Measurements from ENCODE around the gene ABCA1.

The ABCA1 gene

GRCh38 chr9:104875897-104876296 lies 52.1 kb downstream of the ABCA1 start:
- Histone ChIP-seq H3K23ac (ENCODE audit: low read depth, low read length, poor library complexity) (no peak overlapping the region), H2BK15ac (ENCODE audit: low read length) (no peak overlapping the region), H2BK5ac (ENCODE audit: low read length) (no peak overlapping the region), H3K4ac (ENCODE audit: low read length) (no peak overlapping the region), H3K18ac (ENCODE audit: low read length) (no peak overlapping the region), H3K36me3 (replicated peaks in 1 of 2; ENCODE audit: control insufficient read depth in 2 of 2, insufficient read depth in 2 of 2, low read length in 2 of 2) (peaks cover 11 to 79% of the 10 kb centered on the region in 2 donors), H3K27ac (replicated peaks; ENCODE audit: low read length) (no peak overlapping the region), H3K4me3 (ENCODE audit: low read length in 2 of 2) (no peak overlapping the region), H3K14ac (ENCODE audit: low read length) (no peak overlapping the region), H4K91ac (ENCODE audit: low read depth, low read length, poor library complexity) (no peak overlapping the region), H3K79me1 (ENCODE audit: low read depth, low read length) (no peaks in the 10 kb centered on the region), H3K27me3 (ENCODE audit: control insufficient read depth in 3 of 3, insufficient read depth in 3 of 3, low read depth in 1 of 3, low read length in 3 of 3) (no peaks in the 10 kb centered on the region), H3K9me3 (replicated peaks in 1 of 2; ENCODE audit: control insufficient read depth in 2 of 2, insufficient read depth in 1 of 2, low read depth in 1 of 2, low read length in 2 of 2) (peaks cover 3% of the 10 kb centered on the region in 2 donors), H3K4me1 (ENCODE audit: control insufficient read depth in 2 of 2, insufficient read depth in 1 of 2, low read depth in 1 of 2, low read length in 2 of 2) (peaks cover 0 to 1% of the 10 kb centered on the region in 2 donors), H2AK5ac (ENCODE audit: low read depth, low read length) (no peak overlapping the region), H3K9ac (ENCODE audit: low read depth, low read length, poor library complexity) (no peak overlapping the region), H2BK12ac (ENCODE audit: low read length) (no peak overlapping the region), H2BK120ac (ENCODE audit: low read depth, low read length) (no peak overlapping the region), H2AFZ (ENCODE audit: low read length) (no peak overlapping the region), H4K8ac (ENCODE audit: low read depth, low read length) (no peak overlapping the region), H3K4me2 (ENCODE audit: insufficient read depth, low read length, poor library complexity, severe bottlenecking) (no peak overlapping the region)
- DNase-seq (ENCODE audit: low spot score), result no peak
- no CpG with 5 or more reads among the region's 4 CpGs for WGBS, 2 donors (ENCODE audit: extremely low coverage in 2 of 2, insufficient read length in 2 of 2, insufficient replicate concordance in 1 of 2)

DNA sequence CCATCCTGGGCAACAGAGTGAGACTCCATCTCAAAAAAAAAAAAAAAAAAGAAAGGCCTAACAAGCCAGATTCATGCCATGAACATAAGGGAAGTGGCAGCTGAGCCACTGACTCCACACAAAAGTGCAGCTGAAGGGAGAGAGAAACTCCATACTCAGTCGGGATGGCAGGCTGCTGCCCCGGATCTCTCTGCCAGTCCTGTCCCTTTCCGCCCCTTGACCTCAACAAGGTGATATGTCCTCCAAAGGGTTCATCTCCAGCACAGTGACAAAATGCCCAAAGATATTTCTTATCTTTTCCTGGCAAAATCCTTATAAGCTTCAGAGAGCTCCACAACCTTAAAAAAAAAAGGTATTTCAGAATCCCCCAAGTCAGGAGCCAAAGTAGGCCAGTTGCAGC lies 52.6 kb downstream of the ABCA1 start:
- Histone ChIP-seq H3K36me3 (replicated peaks in 1 of 2; ENCODE audit: control insufficient read depth in 2 of 2, insufficient read depth in 2 of 2, low read length in 2 of 2) (peaks cover 11 to 75% of the 10 kb centered on the region in 2 donors), H3K4me3 (ENCODE audit: low read length in 2 of 2) (no peak overlapping the region), H3K27ac (replicated peaks; ENCODE audit: low read length) (no peak overlapping the region), H3K79me1 (ENCODE audit: low read depth, low read length) (no peaks in the 10 kb centered on the region), H2BK5ac (ENCODE audit: low read length) (no peak overlapping the region), H2BK12ac (ENCODE audit: low read length) (no peak overlapping the region), H2BK15ac (ENCODE audit: low read length) (no peak overlapping the region), H3K27me3 (ENCODE audit: control insufficient read depth in 3 of 3, insufficient read depth in 3 of 3, low read depth in 1 of 3, low read length in 3 of 3) (no peaks in the 10 kb centered on the region), H3K4me2 (ENCODE audit: insufficient read depth, low read length, poor library complexity, severe bottlenecking) (no peak overlapping the region), H3K14ac (ENCODE audit: low read length) (no peak overlapping the region), H3K9ac (ENCODE audit: low read depth, low read length, poor library complexity) (no peak overlapping the region), H3K4me1 (ENCODE audit: control insufficient read depth in 2 of 2, insufficient read depth in 1 of 2, low read depth in 1 of 2, low read length in 2 of 2) (peaks cover 0 to 1% of the 10 kb centered on the region in 2 donors), H2AK5ac (ENCODE audit: low read depth, low read length) (no peak overlapping the region), H3K9me3 (replicated peaks in 1 of 2; ENCODE audit: control insufficient read depth in 2 of 2, insufficient read depth in 1 of 2, low read depth in 1 of 2, low read length in 2 of 2) (peaks cover 3% of the 10 kb centered on the region in 2 donors), H3K23ac (ENCODE audit: low read depth, low read length, poor library complexity) (no peak overlapping the region), H4K91ac (ENCODE audit: low read depth, low read length, poor library complexity) (no peak overlapping the region), H2AFZ (ENCODE audit: low read length) (no peak overlapping the region), H2BK120ac (ENCODE audit: low read depth, low read length) (no peak overlapping the region), H3K18ac (ENCODE audit: low read length) (no peak overlapping the region), H3K4ac (ENCODE audit: low read length) (no peak overlapping the region), H4K8ac (ENCODE audit: low read depth, low read length) (no peak overlapping the region)
- WGBS, 2 donors (ENCODE audit: extremely low coverage in 2 of 2, insufficient read length in 2 of 2, insufficient replicate concordance in 1 of 2), result no CpG with 5 or more reads among the region's 3 CpGs
- DNase-seq (ENCODE audit: low spot score), result no peak

DNA sequence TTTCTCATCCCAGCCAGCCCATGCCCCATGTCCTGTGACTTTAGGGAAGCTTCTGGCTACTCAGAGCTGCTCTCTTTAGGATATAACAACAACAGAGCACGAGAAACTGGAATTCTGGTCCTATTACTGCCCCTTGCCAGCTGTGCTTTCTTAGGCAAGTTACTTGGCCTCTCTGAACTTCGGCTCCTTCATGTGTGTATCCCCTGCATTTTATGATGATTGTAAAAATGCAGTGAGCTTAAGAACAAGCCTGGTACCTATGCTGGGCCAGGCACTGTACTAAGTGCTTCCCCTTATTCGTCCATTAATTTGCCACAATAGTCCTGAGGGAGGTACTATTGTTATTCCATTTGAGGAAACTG lies 54.5 kb downstream of the ABCA1 start:
- Histone ChIP-seq H3K4me2 (ENCODE audit: insufficient read depth, low read length, poor library complexity, severe bottlenecking) (no peak overlapping the region), H3K9me3 (replicated peaks in 1 of 2; ENCODE audit: control insufficient read depth in 2 of 2, insufficient read depth in 1 of 2, low read depth in 1 of 2, low read length in 2 of 2) (peaks cover 3% of the 10 kb centered on the region in 2 donors), H3K4me3 (ENCODE audit: low read length in 2 of 2) (no peak overlapping the region), H3K23ac (ENCODE audit: low read depth, low read length, poor library complexity) (no peak overlapping the region), H3K27me3 (ENCODE audit: control insufficient read depth in 3 of 3, insufficient read depth in 3 of 3, low read depth in 1 of 3, low read length in 3 of 3) (no peaks in the 10 kb centered on the region), H2BK15ac (ENCODE audit: low read length) (no peak overlapping the region), H4K8ac (ENCODE audit: low read depth, low read length) (no peak overlapping the region), H3K4me1 (ENCODE audit: control insufficient read depth in 2 of 2, insufficient read depth in 1 of 2, low read depth in 1 of 2, low read length in 2 of 2) (peaks cover 9 to 11% of the 10 kb centered on the region in 2 donors), H3K27ac (replicated peaks; ENCODE audit: low read length) (no peak overlapping the region), H2BK12ac (ENCODE audit: low read length) (no peak overlapping the region), H2BK120ac (ENCODE audit: low read depth, low read length) (no peak overlapping the region), H2AFZ (ENCODE audit: low read length) (no peak overlapping the region), H3K4ac (ENCODE audit: low read length) (no peak overlapping the region), H3K14ac (ENCODE audit: low read length) (no peak overlapping the region), H3K18ac (ENCODE audit: low read length) (no peak overlapping the region), H2AK5ac (ENCODE audit: low read depth, low read length) (no peak overlapping the region), H3K9ac (ENCODE audit: low read depth, low read length, poor library complexity) (no peak overlapping the region), H3K36me3 (replicated peaks in 1 of 2; ENCODE audit: control insufficient read depth in 2 of 2, insufficient read depth in 2 of 2, low read length in 2 of 2) (peaks cover 8 to 65% of the 10 kb centered on the region in 2 donors), H4K91ac (ENCODE audit: low read depth, low read length, poor library complexity) (no peak overlapping the region), H3K79me1 (ENCODE audit: low read depth, low read length) (no peaks in the 10 kb centered on the region), H2BK5ac (ENCODE audit: low read length) (no peak overlapping the region)
- DNase-seq (ENCODE audit: low spot score), result no peak
- no CpG with 5 or more reads among the region's 3 CpGs for WGBS, 2 donors (ENCODE audit: extremely low coverage in 2 of 2, insufficient read length in 2 of 2, insufficient replicate concordance in 1 of 2)

- H3K4me2 ChIP-seq (ENCODE audit: insufficient read depth, low read length, poor library complexity, severe bottlenecking), result no peak overlapping the region
- H2BK15ac ChIP-seq (ENCODE audit: low read length), result no peak overlapping the region
- no peak overlapping the region for H2AFZ ChIP-seq (ENCODE audit: low read length)
- no peak overlapping the region for H2BK5ac ChIP-seq (ENCODE audit: low read length)
- H3K4me3 ChIP-seq (ENCODE audit: low read length in 2 of 2), result no peak overlapping the region
- H2BK12ac ChIP-seq (ENCODE audit: low read length), result no peak overlapping the region
- no CpG with 5 or more reads among the region's 6 CpGs for WGBS, 2 donors (ENCODE audit: extremely low coverage in 2 of 2, insufficient read length in 2 of 2, insufficient replicate concordance in 1 of 2)
- no peaks in the 10 kb centered on the region for H3K79me1 ChIP-seq (ENCODE audit: low read depth, low read length)
- no peak overlapping the region for H3K18ac ChIP-seq (ENCODE audit: low read length)
- H3K23ac ChIP-seq (ENCODE audit: low read depth, low read length, poor library complexity), result no peak overlapping the region
- H3K9me3 ChIP-seq (replicated peaks in 1 of 2; ENCODE audit: control insufficient read depth in 2 of 2, insufficient read depth in 1 of 2, low read depth in 1 of 2, low read length in 2 of 2), result peaks cover 3% of the 10 kb centered on the region in 2 donors
- H4K8ac ChIP-seq (ENCODE audit: low read depth, low read length), result no peak overlapping the region
- peaks cover 10 to 14% of the 10 kb centered on the region in 2 donors for H3K4me1 ChIP-seq (ENCODE audit: control insufficient read depth in 2 of 2, insufficient read depth in 1 of 2, low read depth in 1 of 2, low read length in 2 of 2)
- no peak overlapping the region for H3K14ac ChIP-seq (ENCODE audit: low read length)
- DNase-seq (ENCODE audit: low spot score), result no peak
- no peak overlapping the region for H3K9ac ChIP-seq (ENCODE audit: low read depth, low read length, poor library complexity)
- H3K4ac ChIP-seq (ENCODE audit: low read length), result no peak overlapping the region
- no peak overlapping the region for H2AK5ac ChIP-seq (ENCODE audit: low read depth, low read length)
- H3K36me3 ChIP-seq (replicated peaks in 1 of 2; ENCODE audit: control insufficient read depth in 2 of 2, insufficient read depth in 2 of 2, low read length in 2 of 2), result peaks cover 8 to 63% of the 10 kb centered on the region in 2 donors
- no peaks in the 10 kb centered on the region for H3K27me3 ChIP-seq (ENCODE audit: control insufficient read depth in 3 of 3, insufficient read depth in 3 of 3, low read depth in 1 of 3, low read length in 3 of 3)
- H3K27ac ChIP-seq (replicated peaks; ENCODE audit: low read length), result no peak overlapping the region
- H2BK120ac ChIP-seq (ENCODE audit: low read depth, low read length), result no peak overlapping the region
- H4K91ac ChIP-seq (ENCODE audit: low read depth, low read length, poor library complexity), result no peak overlapping the region
Measured at GRCh38 chr9:104872656-104873488, 55.1 kb downstream of the ABCA1 start.

Data from neuronal stem cell (in vitro differentiated cells).